Measurements from ENCODE around the gene METTL6. TPM values are rescaled to one million over a fixed set of nuclear protein-coding genes. Genes with fewer than 3 reads are reported as not detected.

The METTL6 gene
- polyA plus RNA-seq, 1 experiment, result 14.4 TPM

GRCh38 chr3:15360788-15361493, 66.4 kb downstream of the METTL6 start:
- TF ChIP-seq CTCF (IDR thresholded peaks at IDR 0.05; ENCODE audit: insufficient read depth, low read depth, low read length), result no peak
- no peak for DNase-seq (ENCODE audit: low read depth)
- POLR2A ChIA-PET, result interaction anchor here (0.6 to 0.7 kb wide), 2 partner anchors 37 to 155 kb away, joined by 3 to 5 read pairs; no protein-coding TSS in a partner anchor
- Histone ChIP-seq H3K4me3 (ENCODE audit: low read depth, low read length) (no peak overlapping the region), H3K27me3 (ENCODE audit: control insufficient read depth, insufficient read depth, low read length) (no peaks in the 10 kb centered on the region), H3K36me3 (ENCODE audit: control insufficient read depth, insufficient read depth, low read length) (no peaks in the 10 kb centered on the region)
- CTCF ChIA-PET, result interaction anchor here (0.8 to 1.0 kb wide), 2 partner anchors 17 to 44 kb away, joined by 3 read pairs; no protein-coding TSS in a partner anchor

Small RNA genes within 50 kb of the gene (small RNA-seq; reads per million reads assigned to genes)
- not detected for gene HMGN2P7 (ENCODE audit: insufficient read length, low read depth, low replicate concordance)
- gene RNU6-1024P (ENCODE audit: insufficient read length, low read depth, low replicate concordance), result not detected

Other genes with a start within 250 kb of the METTL6 start
- gene CAPN7, start 221.3 kb downstream of the METTL6 start, polyA plus RNA-seq (2011; rRNA removed), result 12.9 and 22.1 TPM in 2 replicates
- gene SH3BP5, start 95.0 kb downstream of the METTL6 start, polyA plus RNA-seq (2011; rRNA removed), result 23.5 and 30.9 TPM in 2 replicates
- 8.6 and 9.4 TPM in 2 replicates for gene EAF1, start 54 bp upstream of the METTL6 start, polyA plus RNA-seq (2011; rRNA removed)
- gene COLQ, start 94.2 kb upstream of the METTL6 start, polyA plus RNA-seq (2011; rRNA removed), result 1.0 and 1.6 TPM in 2 replicates
- 32.4 and 35.1 TPM in 2 replicates for gene HACL1, start 174.0 kb upstream of the METTL6 start, polyA plus RNA-seq (2011; rRNA removed)
- gene BTD, start 174.2 kb upstream of the METTL6 start, polyA plus RNA-seq (2011; rRNA removed), result 24.8 and 26.6 TPM in 2 replicates